Activated naive CD4-positive, alpha-beta T cell treated with anti-CD3 and anti-CD28 coated beads for 36 hours (primary cell): ENCODE data around the gene TRNAU1AP. TPM values are rescaled to one million over a fixed set of nuclear protein-coding genes. Genes with fewer than 3 reads are reported as not detected.
"Not testable (repeated sequence)": the region's sequence is repeated elsewhere in the genome, so short reads cannot be mapped to it uniquely, and the experiment has no call there.

ENCODE experiments used
- CTCF ChIA-PET: fragments of 350-600 bp; sonication (Branson Sonifier 250); formaldehyde crosslinking; loops from one replicate; lab custom pipeline; 2021; ENCODE audit warnings: antibody characterized with exemption; lab: Charles Lee
- DNase-seq: peaks from one replicate; pipeline ENCODE4 v3.0.0-alpha.2; 2020
- H3K27ac Mint-ChIP-seq: one replicate; pipeline ENCODE4 v1.8.0; 2021; ENCODE audit warnings: mild to moderate bottlenecking, mixed read lengths
- H3K27me3 Mint-ChIP-seq: one replicate; pipeline ENCODE4 v1.8.0; 2021; ENCODE audit warnings: low read depth, mixed read lengths
- H3K36me3 Mint-ChIP-seq: one replicate; pipeline ENCODE4 v1.8.0; 2021; ENCODE audit warnings: low read depth, mixed read lengths
- H3K4me1 Mint-ChIP-seq: one replicate; pipeline ENCODE4 v1.8.0; 2021; ENCODE audit warnings: low read depth, mixed read lengths
- H3K4me3 Mint-ChIP-seq: one replicate; pipeline ENCODE4 v1.8.0; 2021; ENCODE audit warnings: mild to moderate bottlenecking, moderate library complexity, mixed read lengths
- H3K9me3 Mint-ChIP-seq: one replicate; pipeline ENCODE4 v1.8.0; 2021; ENCODE audit warnings: mixed read lengths
- intact Hi-C: fragments of 100-400 bp; cut with micrococcal nuclease; formaldehyde crosslinking; loops from one replicate; pipeline ENCODE4 v1.15.1; 2023
- total RNA-seq, 2 experiments: library from RNA; stranded (reverse); gene quantifications; one replicate each; pipeline ENCODE4 v1.2.3, GENCODE V29; 2021

The TRNAU1AP gene
- total RNA-seq, 2 experiments from 2014 or later, result 36.7 to 39.4 TPM

GRCh38 chr1:28512058-28512611, 40.8 kb upstream of the TRNAU1AP start:
- H3K4me1 Mint-ChIP-seq, result peaks cover 33% of the 10 kb centered on the region

GRCh38 chr1:28514445-28514933, 38.4 kb upstream of the TRNAU1AP start:
- Mint-ChIP-seq H3K4me1 (peaks cover 37% of the 10 kb centered on the region), H3K27ac (peak overlapping the region; percentile 68), H3K36me3 (peaks cover 42% of the 10 kb centered on the region)
- DNase-seq, H3K4me3 Mint-ChIP-seq, H3K27me3 Mint-ChIP-seq, intact Hi-C loops, CTCF ChIA-PET, H3K9me3 Mint-ChIP-seq: not testable (repeated sequence)

More at GRCh38 chr1:28512058-28512611, 40.8 kb upstream of the TRNAU1AP start:
- CTCF ChIA-PET, result interaction anchor here (1.1 kb wide), 1 partner anchor 67 kb away, joined by 3 read pairs; no protein-coding TSS in a partner anchor
- H3K36me3 Mint-ChIP-seq, result peaks cover 58% of the 10 kb centered on the region
- H3K27me3 Mint-ChIP-seq, result no peaks in the 10 kb centered on the region
- no peak for DNase-seq
- intact Hi-C loops, result no loop called here
- peak overlapping the region; percentile 28 for H3K4me3 Mint-ChIP-seq
- H3K9me3 Mint-ChIP-seq, result no peaks in the 10 kb centered on the region
- peak overlapping the region; percentile 98 for H3K27ac Mint-ChIP-seq

DNA sequence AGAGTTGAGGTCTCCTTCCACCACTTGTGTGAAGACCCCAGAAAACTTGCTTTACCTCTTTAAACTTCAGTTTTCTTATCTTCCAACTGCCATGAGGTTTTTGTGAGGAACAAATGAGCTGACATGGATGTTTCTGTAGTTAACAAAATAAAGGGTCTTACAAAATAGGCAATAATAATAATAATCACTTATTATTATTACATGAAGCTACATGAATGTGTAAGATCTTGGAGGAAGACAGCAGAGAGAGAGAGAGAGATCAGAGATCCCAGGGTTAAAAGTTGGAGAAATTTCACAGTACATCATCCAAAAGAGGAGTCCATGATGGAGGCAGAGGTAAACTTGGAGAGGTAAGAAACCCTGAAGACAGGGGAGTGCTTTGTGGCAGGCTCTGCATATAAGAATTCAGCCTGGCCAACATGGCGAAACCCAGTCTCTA, 36.3 kb upstream of the TRNAU1AP start:
- Mint-ChIP-seq H3K4me1 (peaks cover 33% of the 10 kb centered on the region), H3K9me3 (no peaks in the 10 kb centered on the region), H3K27me3 (no peaks in the 10 kb centered on the region), H3K27ac (peak overlapping the region; percentile 90), H3K4me3 (no peak overlapping the region), H3K36me3 (peaks cover 34% of the 10 kb centered on the region)
- no peak for DNase-seq
- intact Hi-C loops, result no loop called here
- CTCF ChIA-PET, result no interaction called here

DNA sequence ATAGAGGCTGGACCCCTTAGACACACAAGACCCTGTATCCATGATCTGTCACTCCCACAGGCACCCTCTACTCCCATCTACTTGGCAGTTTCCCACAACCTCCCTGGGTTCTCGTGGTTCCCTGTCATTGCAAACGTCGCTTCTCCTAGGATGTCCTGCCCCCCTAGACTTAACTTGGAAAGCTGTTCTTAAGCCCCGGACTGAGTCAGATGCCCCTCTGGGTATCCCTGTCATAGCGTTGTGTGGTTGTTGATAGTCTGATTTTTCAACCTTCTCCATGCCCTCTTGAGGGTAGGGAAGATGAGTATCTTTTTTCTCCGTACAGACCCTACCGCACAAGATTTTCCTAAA, 35.3 kb upstream of the TRNAU1AP start:
- peaks cover 38% of the 10 kb centered on the region for H3K4me1 Mint-ChIP-seq

DNA sequence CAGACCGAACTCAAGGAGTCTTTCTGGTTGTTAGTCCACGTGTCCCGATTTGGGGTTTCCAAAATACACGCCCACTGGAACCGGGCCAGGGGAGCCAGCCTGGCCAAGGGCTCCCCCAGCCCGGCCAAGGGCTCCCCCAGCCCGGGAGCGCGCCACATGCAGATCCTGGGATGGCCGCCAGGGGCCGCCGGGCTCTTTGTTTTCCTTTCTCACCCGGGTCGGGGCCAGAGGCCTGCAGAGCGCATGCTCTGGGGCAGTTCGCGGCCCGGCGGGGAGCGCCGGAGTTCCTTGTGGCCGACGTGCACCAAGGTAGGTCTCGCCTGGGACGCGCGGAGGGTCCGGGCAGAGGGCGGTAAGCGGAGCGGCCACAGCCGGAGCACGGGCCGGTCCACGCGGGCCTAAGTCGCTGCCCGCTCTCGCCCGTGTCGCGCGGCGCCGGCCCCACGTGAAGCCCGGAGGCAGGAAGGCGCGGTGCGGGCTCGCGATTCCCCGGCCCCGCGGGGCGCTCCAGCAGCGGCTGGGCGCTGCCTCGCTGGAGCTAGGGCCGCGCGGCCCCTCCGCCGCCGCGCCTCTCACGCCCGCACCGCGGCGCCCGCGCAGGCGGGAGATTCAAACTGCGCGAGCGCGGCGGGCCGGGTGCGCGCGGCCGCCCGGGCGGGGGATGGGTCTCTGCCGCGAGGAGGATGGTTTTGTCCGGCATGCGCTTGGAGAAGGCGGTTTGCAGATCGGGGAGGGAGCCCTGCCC, 34.7 kb upstream of the TRNAU1AP start:
- H3K36me3 Mint-ChIP-seq, result peaks cover 28% of the 10 kb centered on the region
- DNase-seq, result peak; percentile 92
- peak overlapping the region; percentile 91 for H3K27ac Mint-ChIP-seq
- CTCF ChIA-PET, result interaction anchor here (0.6 to 1.5 kb wide), 3 partner anchors 24 to 359 kb away, joined by 3 to 10 read pairs (median 3); no protein-coding TSS in a partner anchor
- H3K9me3 Mint-ChIP-seq, result no peaks in the 10 kb centered on the region
- intact Hi-C loops, result loop anchor here (1.0 to 2.0 kb wide), 7 partner anchors 12 to 359 kb away; partner anchors contain the start of genes RCC1 and TAF12
- no peaks in the 10 kb centered on the region for H3K27me3 Mint-ChIP-seq
- H3K4me3 Mint-ChIP-seq, result peak overlapping the region; percentile 90
- peaks cover 38% of the 10 kb centered on the region for H3K4me1 Mint-ChIP-seq

More for the DNA sequence above, 35.3 kb upstream of the TRNAU1AP start:
- Mint-ChIP-seq H3K9me3 (no peaks in the 10 kb centered on the region), H3K4me3 (peak overlapping the region; percentile 88), H3K36me3 (peaks cover 30% of the 10 kb centered on the region), H3K27ac (peak overlapping the region; percentile 90), H3K27me3 (no peaks in the 10 kb centered on the region)
- intact Hi-C loops, result no loop called here
- DNase-seq, result no peak
- CTCF ChIA-PET, result no interaction called here

DNA sequence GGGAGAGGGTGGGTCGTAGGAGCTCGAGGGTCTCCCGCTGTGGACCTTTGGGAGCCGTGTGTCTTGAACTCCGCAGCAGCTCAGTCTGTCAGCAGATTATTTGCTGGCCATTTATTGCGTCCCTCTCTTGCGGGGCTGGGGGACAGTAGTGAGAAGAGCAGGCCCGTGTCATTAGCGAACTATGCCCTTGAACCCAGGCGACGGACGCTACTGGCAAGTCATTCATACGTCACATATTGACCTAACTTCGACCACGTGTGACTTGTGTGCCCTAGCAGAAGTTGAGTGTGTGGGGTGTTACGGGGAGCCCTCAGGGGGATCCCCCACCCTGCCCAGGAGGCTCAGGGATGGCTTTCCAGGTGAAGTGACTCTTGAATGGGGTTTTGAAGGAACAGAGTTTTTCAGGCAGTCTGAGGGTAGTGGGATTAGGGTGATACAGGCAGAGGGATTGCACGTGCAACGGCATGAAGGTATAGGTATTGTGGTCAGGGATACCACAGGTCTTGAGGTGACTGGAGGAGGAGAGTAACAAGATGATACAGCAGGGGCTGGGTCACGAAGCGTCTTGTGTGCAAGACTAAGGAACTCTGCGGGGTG, 34.0 kb upstream of the TRNAU1AP start:
- peak; percentile 76 for DNase-seq
- intact Hi-C loops, result loop anchor here (1.0 to 2.0 kb wide), 8 partner anchors 13 to 358 kb away; partner anchors contain the start of genes RCC1 and TAF12
- H3K36me3 Mint-ChIP-seq, result peaks cover 30% of the 10 kb centered on the region

GRCh38 chr1:28519946-28520725, 32.7 kb upstream of the TRNAU1AP start:
- peaks cover 32% of the 10 kb centered on the region for H3K36me3 Mint-ChIP-seq
- intact Hi-C loops, result loop anchor here (1.0 to 2.0 kb wide), 2 partner anchors 123 to 161 kb away; partner anchors contain the start of gene TAF12
- no peaks in the 10 kb centered on the region for H3K9me3 Mint-ChIP-seq
- H3K4me1 Mint-ChIP-seq, result peaks cover 38% of the 10 kb centered on the region
- no peak for DNase-seq
- H3K4me3 Mint-ChIP-seq, result peak overlapping the region; percentile 38
- no peak overlapping the region for H3K27ac Mint-ChIP-seq
- CTCF ChIA-PET, result interaction anchor here (1.5 kb wide), 1 partner anchor 357 kb away, joined by 10 read pairs; no protein-coding TSS in a partner anchor
- H3K27me3 Mint-ChIP-seq, result no peaks in the 10 kb centered on the region

More for the DNA sequence above, 34.0 kb upstream of the TRNAU1AP start:
- H3K27me3 Mint-ChIP-seq, result no peaks in the 10 kb centered on the region
- peak overlapping the region; percentile 91 for H3K27ac Mint-ChIP-seq
- H3K4me1 Mint-ChIP-seq, result peaks cover 38% of the 10 kb centered on the region
- peak overlapping the region; percentile 90 for H3K4me3 Mint-ChIP-seq
- H3K9me3 Mint-ChIP-seq, result no peaks in the 10 kb centered on the region
- CTCF ChIA-PET, result interaction anchor here (0.6 to 1.5 kb wide), 3 partner anchors 23 to 358 kb away, joined by 3 to 10 read pairs (median 3); no protein-coding TSS in a partner anchor

DNA sequence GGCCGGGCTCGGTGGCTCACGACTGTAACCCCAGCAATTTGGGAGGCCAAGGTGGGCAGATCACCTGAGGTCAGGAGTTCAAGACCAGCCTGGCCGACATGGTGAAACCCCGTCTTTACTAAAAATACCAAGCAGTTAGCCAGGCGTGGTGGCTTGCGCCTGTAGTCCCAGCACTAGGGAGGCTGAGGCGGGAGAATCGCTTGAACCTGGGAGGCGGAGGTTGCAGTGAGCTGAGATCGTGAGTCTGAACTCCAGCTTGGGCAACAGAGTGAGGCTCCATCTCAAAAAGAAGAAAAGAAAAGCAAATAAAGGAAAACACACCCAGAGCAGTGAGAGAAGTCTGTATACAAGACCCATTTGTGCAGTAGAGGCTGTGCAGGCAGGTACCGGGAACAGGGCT, 32.1 kb upstream of the TRNAU1AP start:
- Mint-ChIP-seq H3K36me3 (peaks cover 32% of the 10 kb centered on the region), H3K4me1 (peaks cover 38% of the 10 kb centered on the region)
- H3K9me3 Mint-ChIP-seq, H3K4me3 Mint-ChIP-seq, H3K27ac Mint-ChIP-seq, DNase-seq, intact Hi-C loops, H3K27me3 Mint-ChIP-seq, CTCF ChIA-PET: not testable (repeated sequence)

DNA sequence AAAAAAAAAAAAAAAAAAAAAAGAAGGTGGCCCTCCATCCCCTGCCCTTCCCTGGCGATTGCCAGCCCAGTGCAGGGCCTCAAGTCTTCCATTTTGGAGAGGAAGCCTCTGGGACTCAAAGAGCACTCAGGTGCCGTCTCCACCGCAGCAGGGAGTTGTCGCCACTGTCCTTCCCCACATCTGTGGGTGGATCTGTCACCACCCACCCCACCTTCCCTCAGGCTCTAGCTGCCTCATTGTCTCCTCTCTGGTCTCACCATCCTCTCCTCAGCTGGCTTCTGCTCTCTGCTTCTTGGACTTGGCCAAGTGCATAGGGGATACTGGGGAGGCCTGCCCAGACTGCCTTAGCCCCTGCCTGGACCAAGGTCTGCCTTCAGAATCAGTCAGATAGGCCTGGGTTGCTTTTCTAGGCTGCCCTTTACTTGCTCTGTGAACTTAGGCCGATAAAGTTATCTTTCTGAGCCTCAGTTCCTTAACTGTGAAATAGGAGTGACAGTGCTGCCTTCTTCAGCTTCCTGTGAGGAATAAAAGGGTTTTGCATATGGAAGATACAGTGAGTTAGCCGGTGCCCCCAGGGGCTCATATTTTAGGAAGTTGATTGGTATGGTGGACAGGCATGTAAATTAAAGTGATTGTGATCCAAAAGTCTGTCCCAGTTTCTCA, 31.3 kb upstream of the TRNAU1AP start:
- H3K27me3 Mint-ChIP-seq, result no peaks in the 10 kb centered on the region
- no peaks in the 10 kb centered on the region for H3K9me3 Mint-ChIP-seq
- H3K36me3 Mint-ChIP-seq, result peaks cover 32% of the 10 kb centered on the region
- H3K4me3 Mint-ChIP-seq, result no peak overlapping the region
- peaks cover 37% of the 10 kb centered on the region for H3K4me1 Mint-ChIP-seq
- intact Hi-C loops, result no loop called here
- DNase-seq, result no peak
- H3K27ac Mint-ChIP-seq, result no peak overlapping the region
- CTCF ChIA-PET, result no interaction called here

DNA sequence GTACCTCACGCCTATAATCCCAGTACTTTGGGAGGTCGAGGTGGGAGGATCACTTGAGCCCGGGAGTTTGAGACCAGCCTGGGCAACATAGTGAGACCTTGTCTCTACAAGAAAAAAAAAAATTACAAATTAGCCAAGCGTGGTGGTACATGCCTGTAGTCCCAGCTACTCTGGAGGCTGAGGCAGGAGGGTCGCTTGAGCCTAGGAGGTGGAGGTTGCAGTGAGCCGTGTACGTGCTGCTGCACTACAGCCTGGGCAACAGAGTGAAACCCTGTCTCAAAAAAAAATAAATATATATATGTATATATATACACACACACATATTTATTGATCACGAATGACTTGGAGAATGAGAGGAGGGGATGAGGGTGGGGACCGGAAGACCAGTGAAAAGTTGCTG, 30.3 kb upstream of the TRNAU1AP start:
- CTCF ChIA-PET, result interaction anchor here (0.7 to 1.6 kb wide), 2 partner anchors 59 to 274 kb away, joined by 3 to 7 read pairs; no protein-coding TSS in a partner anchor
- H3K27ac Mint-ChIP-seq, H3K9me3 Mint-ChIP-seq, DNase-seq, intact Hi-C loops, H3K27me3 Mint-ChIP-seq, H3K4me3 Mint-ChIP-seq: not testable (repeated sequence)
- peaks cover 29% of the 10 kb centered on the region for H3K4me1 Mint-ChIP-seq
- H3K36me3 Mint-ChIP-seq, result peaks cover 32% of the 10 kb centered on the region

DNA sequence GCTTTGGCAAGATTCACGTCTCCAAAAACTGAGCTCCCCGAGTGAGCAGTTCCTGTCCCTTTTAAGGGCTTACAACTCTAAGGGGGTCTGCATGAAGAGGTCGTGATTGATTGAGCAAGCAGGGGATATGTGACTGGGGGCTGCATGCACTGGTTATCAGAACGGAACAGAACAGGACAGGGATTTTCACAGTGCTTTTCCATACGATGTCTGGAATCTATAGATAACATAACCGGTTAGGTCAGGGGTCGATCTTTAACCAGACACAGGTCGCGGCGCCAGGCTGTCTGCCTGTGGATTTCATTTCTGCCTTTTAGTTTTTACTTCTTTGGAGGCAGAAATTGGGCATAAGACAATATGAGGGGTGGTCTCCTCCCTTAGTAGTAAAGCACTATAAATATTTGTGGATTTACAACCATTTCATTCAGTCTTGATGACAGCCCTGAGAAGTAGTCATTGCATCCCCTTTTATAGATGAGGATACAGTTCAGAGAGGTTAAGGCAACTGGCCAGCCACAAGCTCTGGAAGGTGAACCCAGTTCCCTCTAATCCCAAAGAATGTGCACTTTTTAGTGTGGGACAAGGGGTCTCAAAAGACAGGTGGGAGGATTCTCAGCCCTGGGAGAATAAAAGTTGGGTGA, 27.8 kb upstream of the TRNAU1AP start:
- H3K9me3 Mint-ChIP-seq, H3K4me3 Mint-ChIP-seq, intact Hi-C loops, H3K27ac Mint-ChIP-seq, DNase-seq, H3K27me3 Mint-ChIP-seq: not testable (repeated sequence)
- H3K36me3 Mint-ChIP-seq, result peaks cover 26% of the 10 kb centered on the region
- CTCF ChIA-PET, result interaction anchor here (0.8 kb wide), 1 partner anchor 21 kb away, joined by 3 read pairs; no protein-coding TSS in a partner anchor
- peaks cover 16% of the 10 kb centered on the region for H3K4me1 Mint-ChIP-seq
